ENCODE results near the gene PLG.
A peak's percentile ranks its signal among the peaks of the same experiment; 100 is the strongest.
"Not testable (repeated sequence)": the region's sequence is repeated elsewhere in the genome, so short reads cannot be mapped to it uniquely, and the experiment has no call there.

PLG gene

GRCh38 chr6:160704688-160705087 lies 2.6 kb downstream of the PLG start:
- DNase-seq (ENCODE audit: low read depth in 2 of 2) = not testable (repeated sequence)

GRCh38 chr6:160708993-160709392 lies 6.9 kb downstream of the PLG start:
- DNase-seq (ENCODE audit: low read depth in 2 of 2) = not testable (repeated sequence)

GRCh38 chr6:160714731-160715316 lies 12.8 kb downstream of the PLG start:
- no peak for DNase-seq (ENCODE audit: low read depth in 2 of 2)

GRCh38 chr6:160730911-160731310 lies 28.9 kb downstream of the PLG start:
- DNase-seq (ENCODE audit: low read depth in 2 of 2) = no peak

GRCh38 chr6:160733050-160733646 lies 31.1 kb downstream of the PLG start:
- DNase-seq (ENCODE audit: low read depth in 2 of 2) = no peak

GRCh38 chr6:160734627-160735026 lies 32.6 kb downstream of the PLG start:
- no peak for DNase-seq (ENCODE audit: low read depth in 2 of 2)

- DNase-seq (ENCODE audit: low read depth in 2 of 2) = no peak
Measured at GRCh38 chr6:160735523-160735922, 33.5 kb downstream of the PLG start.

- DNase-seq (ENCODE audit: low read depth in 2 of 2) = no peak
Measured at GRCh38 chr6:160737934-160738333, 35.9 kb downstream of the PLG start.

- DNase-seq (ENCODE audit: low read depth in 2 of 2) = no peak
Measured at GRCh38 chr6:160739955-160740354, 37.9 kb downstream of the PLG start.

GRCh38 chr6:160741012-160741411 lies 39.0 kb downstream of the PLG start:
- not testable (repeated sequence) for DNase-seq (ENCODE audit: low read depth in 2 of 2)

GRCh38 chr6:160742090-160742489 lies 40.0 kb downstream of the PLG start:
- no peak for DNase-seq (ENCODE audit: low read depth in 2 of 2)

GRCh38 chr6:160750276-160750689 lies 48.2 kb downstream of the PLG start:
- DNase-seq (ENCODE audit: low read depth in 2 of 2) = no peak

- not testable (repeated sequence) for DNase-seq (ENCODE audit: low read depth in 2 of 2)
Measured at GRCh38 chr6:160753211-160753610, 51.2 kb downstream of the PLG start.

- no peak for DNase-seq (ENCODE audit: low read depth in 2 of 2)
Measured at GRCh38 chr6:160755165-160755564, 53.1 kb downstream of the PLG start.

- DNase-seq (ENCODE audit: low read depth in 2 of 2) = no peak
Measured at GRCh38 chr6:160756021-160756420, 54.0 kb downstream of the PLG start.

- no peak for DNase-seq (ENCODE audit: low read depth in 2 of 2)
Measured at GRCh38 chr6:160756871-160757270, 54.8 kb downstream of the PLG start.

- DNase-seq (ENCODE audit: low read depth in 2 of 2) = no peak
Measured at GRCh38 chr6:160764847-160765246, 62.8 kb downstream of the PLG start.

GRCh38 chr6:160765412-160765811 lies 63.4 kb downstream of the PLG start:
- no peak for DNase-seq (ENCODE audit: low read depth in 2 of 2)

GRCh38 chr6:160766657-160766988 lies 64.6 kb downstream of the PLG start:
- no peak for DNase-seq (ENCODE audit: low read depth in 2 of 2)

GRCh38 chr6:160766989-160767646 lies 65.1 kb downstream of the PLG start:
- DNase-seq (ENCODE audit: low read depth in 2 of 2) = peak in 1 of 2 donors; percentile 11

GRCh38 chr6:160767647-160768019 lies 65.6 kb downstream of the PLG start:
- no peak for DNase-seq (ENCODE audit: low read depth in 2 of 2)

- DNase-seq (ENCODE audit: low read depth in 2 of 2) = no peak
Measured at GRCh38 chr6:160768101-160768500, 66.1 kb downstream of the PLG start.

GRCh38 chr6:160774399-160774798 lies 72.4 kb downstream of the PLG start:
- no peak for DNase-seq (ENCODE audit: low read depth in 2 of 2)

Data from stimulated activated CD8-positive, alpha-beta memory T cell treated with anti-CD3 and anti-CD28 coated beads, Interleukin-2, amount 100 ng/mL, for 1 hour (primary cell).